Measurements from ENCODE around the gene RFPL1.
"Not testable (repeated sequence)": the region's sequence is repeated elsewhere in the genome, so short reads cannot be mapped to it uniquely, and the experiment has no call there.

Gene RFPL1

GRCh38 chr22:29438283-29438682 is at the start of gene RFPL1:
Gene RFPL1, plus strand, starts transcription at chr22:29438583.
- not testable (repeated sequence) for DNase-seq

DNA sequence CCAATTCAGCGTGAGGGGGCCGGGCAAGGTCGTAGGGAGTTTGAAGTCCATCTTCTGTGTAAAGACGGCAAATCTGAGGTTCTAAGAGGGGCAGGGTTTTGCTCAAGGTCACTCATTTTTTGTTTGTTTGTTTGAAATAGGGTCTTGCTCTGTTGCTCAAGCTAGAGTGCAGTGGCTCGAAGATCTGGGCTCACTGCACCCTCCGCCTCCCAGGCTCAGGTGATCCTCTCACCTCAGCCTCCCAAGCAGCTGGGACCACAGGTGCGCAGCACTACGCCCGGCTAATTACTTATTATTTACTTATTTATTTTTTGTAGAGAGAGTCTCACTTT is 49.7 kb upstream of the RFPL1 start:
- no peak for DNase-seq

DNA sequence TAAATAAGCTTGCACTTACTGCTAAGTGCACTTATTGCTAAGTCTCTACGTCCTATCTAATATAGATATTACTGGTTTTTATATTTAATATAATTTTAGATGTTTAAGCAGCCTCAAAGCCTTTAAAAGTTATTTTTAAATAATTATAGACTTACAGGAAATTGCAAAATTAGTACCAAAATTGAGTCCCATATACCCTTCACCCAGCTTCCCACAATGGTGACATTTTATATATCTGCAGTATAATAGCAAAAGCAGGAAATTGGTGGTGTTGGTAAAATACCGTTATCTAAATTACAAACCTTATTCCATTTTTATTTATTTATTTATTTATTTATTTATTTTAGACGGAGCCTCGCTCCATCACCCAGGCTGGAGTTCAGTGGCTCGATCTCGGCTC is 48.1 kb upstream of the RFPL1 start:
- DNase-seq: no peak

GRCh38 chr22:29391546-29391945 is 46.8 kb upstream of the RFPL1 start:
- no peak for DNase-seq

DNA sequence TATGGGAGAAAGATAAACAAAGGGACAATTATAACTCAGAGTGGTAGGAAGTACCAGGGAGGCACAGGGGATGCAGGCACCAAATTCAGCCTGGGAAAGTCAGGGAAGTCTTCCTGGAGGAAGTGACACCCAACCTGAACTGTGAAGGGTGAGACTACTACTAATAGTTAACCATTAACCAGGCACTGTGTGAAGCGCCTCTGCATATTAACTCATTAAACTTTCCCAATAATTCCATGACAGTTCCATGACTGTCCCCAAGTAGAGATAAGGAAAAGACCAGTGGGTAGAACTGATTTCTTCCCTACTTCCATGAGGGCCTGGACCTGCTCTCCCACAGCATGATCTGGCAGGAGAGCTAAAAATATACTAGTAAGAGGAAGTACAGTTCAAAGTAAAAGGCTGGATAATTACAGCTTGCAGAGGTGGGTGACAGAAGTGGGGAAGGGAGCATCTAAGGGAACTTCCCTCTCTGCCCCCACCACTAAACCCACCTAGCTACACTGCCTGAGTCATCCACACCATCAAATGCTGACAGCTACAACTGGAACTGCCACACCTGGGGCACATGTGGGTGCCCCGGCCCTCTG is 45.3 kb upstream of the RFPL1 start:
- DNase-seq: no peak

GRCh38 chr22:29394931-29395581 is 43.3 kb upstream of the RFPL1 start:
- DNase-seq: peak; percentile 18 to 57

GRCh38 chr22:29396126-29396525 is 42.3 kb upstream of the RFPL1 start:
- DNase-seq: no peak

GRCh38 chr22:29397791-29398190 is 40.6 kb upstream of the RFPL1 start:
- DNase-seq: no peak

DNA sequence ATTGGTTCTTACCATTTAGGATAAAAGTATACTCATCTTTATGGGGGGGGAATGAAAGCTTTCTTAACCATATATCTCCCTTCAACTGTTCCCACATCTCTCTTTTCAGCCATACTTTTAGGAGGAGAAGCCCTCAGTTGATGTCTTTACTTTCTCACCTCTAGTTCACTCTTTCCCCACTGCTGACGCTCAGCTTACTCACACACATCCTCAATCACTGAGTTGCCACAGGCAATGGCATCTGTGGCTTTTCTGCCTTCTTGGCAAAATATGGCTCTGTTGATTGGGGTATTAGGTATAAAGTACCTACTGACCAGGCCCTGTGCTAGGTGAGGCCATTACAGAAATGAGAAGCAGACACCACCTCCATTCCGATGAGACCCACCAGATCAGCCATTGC is 37.8 kb upstream of the RFPL1 start:
- no peak for DNase-seq

GRCh38 chr22:29401538-29401937 is 36.8 kb upstream of the RFPL1 start:
- DNase-seq: not testable (repeated sequence)

- DNase-seq: no peak
Observed at GRCh38 chr22:29408940-29409339, 29.4 kb upstream of the RFPL1 start.

DNA sequence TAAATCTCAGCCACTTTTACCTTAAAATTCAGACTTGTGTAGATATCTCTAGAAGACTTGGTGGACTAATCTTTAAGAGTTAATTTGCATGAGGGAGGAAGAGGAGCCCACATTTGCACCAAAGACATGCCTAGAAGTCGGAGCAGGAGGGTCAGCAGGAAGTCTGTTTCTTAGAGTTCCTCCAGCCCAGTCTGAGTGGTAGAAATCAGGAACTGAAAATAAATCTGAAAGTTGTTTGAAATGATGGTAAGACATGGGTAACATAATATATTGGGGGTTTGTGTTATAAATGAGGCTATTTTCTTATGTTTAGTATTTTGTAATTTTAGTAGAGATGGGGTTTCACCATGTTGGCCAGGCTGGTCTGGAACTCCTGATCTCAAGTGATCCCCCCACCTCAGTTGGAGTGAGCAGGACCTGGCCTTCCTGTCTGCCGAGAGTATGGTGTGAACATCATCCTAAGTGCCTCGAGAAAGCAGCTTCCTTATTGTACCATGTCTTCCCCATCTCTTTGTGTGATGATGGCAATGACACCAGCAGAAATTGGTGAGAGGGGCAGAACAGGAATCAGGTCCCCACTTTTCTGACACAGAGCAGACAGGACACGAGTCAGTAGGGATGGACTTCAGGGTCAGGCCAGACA is 26.7 kb upstream of the RFPL1 start:
- not testable (repeated sequence) for DNase-seq

DNA sequence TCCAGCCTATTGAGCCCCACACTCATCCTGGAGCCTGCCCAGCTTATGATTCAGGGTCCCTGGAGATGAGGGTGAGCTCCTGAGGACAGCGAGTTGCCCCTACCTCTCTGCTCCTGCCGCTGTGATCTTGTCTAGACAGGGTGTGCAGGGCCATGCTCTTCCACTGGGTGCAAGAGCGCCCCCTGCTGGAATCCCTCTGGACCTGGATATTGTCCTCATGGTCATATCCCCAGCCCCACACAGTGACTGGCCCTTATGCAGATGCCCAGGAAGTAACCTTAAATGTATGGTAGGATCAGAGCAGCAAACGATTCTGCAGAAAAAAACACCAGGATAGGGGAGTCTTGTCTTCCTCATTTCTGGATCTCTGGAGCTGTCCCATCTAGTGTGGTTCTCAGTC is 25.6 kb upstream of the RFPL1 start:
- DNase-seq: not testable (repeated sequence)

GRCh38 chr22:29414951-29415591 is 23.3 kb upstream of the RFPL1 start:
- DNase-seq: peak in 1 of 2 experiments; percentile 14

- DNase-seq: not testable (repeated sequence)
Observed at GRCh38 chr22:29418704-29419103, 19.7 kb upstream of the RFPL1 start.

- DNase-seq: no peak
Observed at GRCh38 chr22:29426476-29426875, 11.9 kb upstream of the RFPL1 start.

DNA sequence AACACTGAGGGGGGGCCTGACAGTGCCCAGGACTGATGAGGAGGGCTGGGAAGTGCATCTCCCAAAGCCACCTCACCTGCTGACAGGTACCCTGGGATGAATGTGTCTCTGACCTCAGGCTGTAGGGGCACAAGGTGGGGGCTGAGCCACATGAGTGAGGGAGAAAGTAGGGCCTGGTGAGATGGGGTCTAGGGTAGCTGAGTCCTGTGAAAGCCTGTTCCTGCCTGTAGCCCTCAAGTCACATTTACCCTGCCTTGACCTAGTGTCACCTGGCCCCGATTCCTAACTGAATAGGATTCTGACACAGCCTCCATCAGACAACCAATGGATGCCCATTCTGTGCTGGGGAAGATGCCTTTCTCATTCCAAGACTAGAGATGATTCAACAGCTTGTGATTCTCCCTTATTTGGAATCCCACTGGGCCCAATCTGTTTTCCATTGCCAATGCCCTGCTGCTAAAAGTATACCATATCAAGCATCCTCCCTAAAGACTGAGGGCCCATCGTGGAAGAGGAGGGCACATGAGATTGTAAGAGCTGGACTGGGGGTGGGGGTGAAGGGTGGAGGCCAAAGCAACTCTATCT is 11.1 kb upstream of the RFPL1 start:
- DNase-seq: no peak

DNA sequence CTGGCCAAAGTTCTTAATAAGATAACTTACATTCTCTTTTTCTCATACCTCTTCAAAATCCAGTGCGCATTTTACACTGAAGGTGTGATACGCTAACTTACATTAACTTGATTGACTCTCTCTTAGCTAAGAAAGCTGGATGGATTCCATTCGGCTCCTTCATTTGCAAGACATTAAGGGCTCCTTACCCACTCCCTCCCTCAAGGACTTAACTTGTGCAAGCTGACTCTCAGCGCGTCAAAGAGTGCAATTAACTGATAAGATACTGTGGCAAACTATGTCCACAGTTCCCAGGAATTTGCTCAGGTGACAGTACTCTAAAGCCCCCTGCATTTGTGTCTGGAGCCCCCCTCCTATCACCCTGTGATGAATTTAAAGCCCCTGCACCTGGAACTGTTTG is 6.4 kb upstream of the RFPL1 start:
- no peak for DNase-seq

DNA sequence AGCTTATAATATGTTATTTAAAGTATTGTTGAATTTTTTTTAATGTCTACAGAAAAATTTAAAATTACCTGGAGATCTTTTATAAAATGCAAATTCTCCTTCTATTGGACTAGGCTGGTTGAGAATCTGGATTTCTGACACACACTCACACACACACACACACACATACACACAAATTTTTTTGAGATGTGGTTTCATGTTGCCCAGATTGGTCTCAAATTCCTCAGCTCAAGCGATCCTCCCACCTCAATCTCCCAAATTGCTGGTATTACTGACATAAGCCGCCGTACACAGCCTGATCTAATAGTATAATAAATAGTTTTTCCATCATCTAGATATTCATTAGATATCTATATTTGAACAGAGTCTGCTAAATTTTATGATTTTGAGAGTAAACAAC is 4.5 kb upstream of the RFPL1 start:
- no peak for DNase-seq

- no peak for DNase-seq
Observed at GRCh38 chr22:29434288-29434687, 4.1 kb upstream of the RFPL1 start.

DNA sequence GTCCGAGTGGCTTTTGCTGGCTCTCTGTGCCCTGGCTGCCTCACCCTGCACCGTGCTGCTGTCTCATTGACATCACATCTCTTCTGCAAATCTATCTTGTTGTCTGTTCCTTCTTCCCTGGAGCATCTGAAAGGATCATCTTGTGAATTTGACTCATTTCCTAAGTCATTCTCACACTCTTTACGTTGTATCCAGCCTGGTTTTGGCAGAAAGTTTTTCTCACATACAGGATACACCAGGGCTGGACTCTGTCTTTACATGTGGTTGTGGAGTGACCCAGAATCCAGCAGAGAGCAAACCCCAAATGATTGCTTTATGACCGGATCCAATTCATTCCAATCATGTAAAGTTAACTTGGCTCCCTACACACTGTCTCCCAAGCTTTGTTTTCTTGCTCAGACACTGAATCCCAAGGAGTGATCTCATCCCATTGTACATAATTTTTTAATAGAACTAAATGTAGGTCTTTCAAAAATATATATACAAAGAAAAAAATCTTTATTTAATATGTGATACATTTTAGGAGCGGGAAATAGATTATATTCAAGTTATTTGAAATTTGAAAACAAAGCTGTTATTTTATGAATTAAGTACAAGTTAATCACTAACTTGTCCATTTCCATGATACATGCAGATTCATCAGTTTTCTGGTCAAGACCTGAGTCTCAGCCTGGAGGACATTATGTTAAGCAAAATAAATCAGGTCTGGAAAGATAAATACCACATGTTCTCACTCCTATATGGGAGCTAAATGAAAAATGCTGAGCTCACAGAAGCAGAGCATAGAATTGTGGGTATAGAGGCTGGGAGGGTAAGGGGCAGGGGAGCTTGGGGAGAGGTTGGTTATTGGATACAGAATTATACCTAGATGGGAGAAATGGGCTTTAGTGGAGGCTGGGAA is 2.9 kb upstream of the RFPL1 start:
- no peak for DNase-seq

DNA sequence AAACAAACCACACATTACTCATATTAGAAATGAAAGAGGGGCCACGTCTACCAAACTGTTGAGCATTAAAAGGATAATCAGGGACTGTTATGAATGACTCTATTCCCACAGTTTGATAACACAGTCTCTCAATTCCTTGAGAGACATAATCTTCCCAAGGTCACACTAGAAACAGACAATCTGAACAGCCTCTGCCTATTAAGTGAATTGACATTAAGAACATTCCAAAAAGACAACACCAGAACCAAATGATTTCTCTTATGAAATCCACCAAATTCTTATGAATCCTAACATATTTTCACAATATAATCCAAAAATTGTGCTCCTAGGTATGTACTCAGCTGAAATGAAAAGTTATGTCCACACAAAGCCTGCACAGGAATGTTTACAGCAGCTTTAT is 4.6 kb downstream of the RFPL1 start:
- DNase-seq: no peak

DNA sequence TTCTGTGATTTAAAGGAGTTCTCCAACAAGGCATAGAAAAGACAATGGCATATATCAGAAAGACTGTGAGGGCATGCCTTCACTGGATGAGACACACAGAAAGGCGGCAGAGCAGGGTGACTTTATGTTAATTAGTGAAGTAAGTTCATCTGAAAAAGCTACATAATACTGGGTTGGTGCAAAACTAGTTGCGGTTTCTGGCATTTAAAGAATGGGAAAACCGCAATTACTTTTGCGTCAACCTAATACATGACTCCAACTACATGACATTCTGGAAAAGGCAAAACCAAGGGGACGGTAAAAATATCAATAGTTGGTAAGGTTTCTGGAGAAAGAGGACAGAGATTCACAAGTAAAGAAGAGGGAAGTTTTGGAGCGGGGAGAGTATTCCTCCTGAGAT is 5.1 kb downstream of the RFPL1 start:
- DNase-seq: no peak

Measured in SW 1271 (cell line).